ENCODE results near the gene WDPCP.
"Not testable (repeated sequence)": the region's sequence is repeated elsewhere in the genome, so short reads cannot be mapped to it uniquely, and the experiment has no call there.

WDPCP gene

GRCh38 chr2:63301481-63301880, 286.8 kb downstream of the WDPCP start:
- Histone ChIP-seq H3K36me3 (ENCODE audit: insufficient read depth, low read length) (0 out of 2 replicates have a peak, but pooled peaks cover 4% of the 10 kb centered on the region), H3K4me1 (ENCODE audit: insufficient read depth, low read length) (no peaks in the 10 kb centered on the region), H3K27me3 (ENCODE audit: insufficient read depth, low read length) (no peaks in the 10 kb centered on the region), H3K9ac (ENCODE audit: low read depth, low read length) (no peak overlapping the region), H3K4me3 (ENCODE audit: low read length) (no peak overlapping the region), H3K27ac (ENCODE audit: low read depth, low read length) (no peak overlapping the region), H3K9me3 (ENCODE audit: insufficient read depth, low read depth, low read length) (peaks cover 59% of the 10 kb centered on the region)
- 88% methylated on average over 1 of the region's 1 CpG for whole genome bisulfite sequencing

- H3K9me3 ChIP-seq (ENCODE audit: insufficient read depth, low read depth, low read length) = peaks cover 59% of the 10 kb centered on the region
- H3K27me3 ChIP-seq (ENCODE audit: insufficient read depth, low read length) = no peaks in the 10 kb centered on the region
- no peak overlapping the region for H3K4me3 ChIP-seq (ENCODE audit: low read length)
- H3K4me1 ChIP-seq (ENCODE audit: insufficient read depth, low read length) = no peaks in the 10 kb centered on the region
- WGBS = 92% methylated on average over 2 of the region's 2 CpGs
- H3K9ac ChIP-seq (ENCODE audit: low read depth, low read length) = no peak overlapping the region
- H3K36me3 ChIP-seq (ENCODE audit: insufficient read depth, low read length) = 0 out of 2 replicates have a peak, but pooled peaks cover 4% of the 10 kb centered on the region
- H3K27ac ChIP-seq (ENCODE audit: low read depth, low read length) = no peak overlapping the region
These were observed 287.4 kb downstream of the WDPCP start for GRCh38 chr2:63300835-63301234.

GRCh38 chr2:63287956-63288355, 300.3 kb downstream of the WDPCP start:
- Histone ChIP-seq H3K36me3 (ENCODE audit: insufficient read depth, low read length) (no peaks in the 10 kb centered on the region), H3K27me3 (ENCODE audit: insufficient read depth, low read length) (no peaks in the 10 kb centered on the region), H3K27ac (ENCODE audit: low read depth, low read length) (no peak overlapping the region), H3K9ac (ENCODE audit: low read depth, low read length) (no peak overlapping the region), H3K4me3 (ENCODE audit: low read length) (no peak overlapping the region), H3K9me3 (ENCODE audit: insufficient read depth, low read depth, low read length) (peaks cover 7% of the 10 kb centered on the region; the same call in 1 of the 2 replicates), H3K4me1 (ENCODE audit: insufficient read depth, low read length) (no peaks in the 10 kb centered on the region)
- WGBS = 96% methylated on average over 1 of the region's 1 CpG

- 94% methylated on average over 4 of the region's 4 CpGs for WGBS
- H3K27me3 ChIP-seq (ENCODE audit: insufficient read depth, low read length); H3K27ac ChIP-seq (ENCODE audit: low read depth, low read length): not testable (repeated sequence)
These were observed 301.8 kb downstream of the WDPCP start for GRCh38 chr2:63286520-63286919.

GRCh38 chr2:63283273-63283672, 305.0 kb downstream of the WDPCP start:
- no peak overlapping the region for H3K27ac ChIP-seq (ENCODE audit: low read depth, low read length)
- WGBS = 97% methylated on average over 6 of the region's 6 CpGs
- H3K4me3 ChIP-seq (ENCODE audit: low read length) = no peak overlapping the region
- H3K36me3 ChIP-seq (ENCODE audit: insufficient read depth, low read length) = no peaks in the 10 kb centered on the region
- H3K9ac ChIP-seq (ENCODE audit: low read depth, low read length) = no peak overlapping the region
- no peaks in the 10 kb centered on the region for H3K27me3 ChIP-seq (ENCODE audit: insufficient read depth, low read length)
- no peaks in the 10 kb centered on the region for H3K4me1 ChIP-seq (ENCODE audit: insufficient read depth, low read length)
- peaks cover 7% of the 10 kb centered on the region; the same call in 1 of the 2 replicates for H3K9me3 ChIP-seq (ENCODE audit: insufficient read depth, low read depth, low read length)

More at GRCh38 chr2:63286520-63286919, 301.8 kb downstream of the WDPCP start:
- not testable (repeated sequence) for H3K36me3 ChIP-seq (ENCODE audit: insufficient read depth, low read length); H3K4me3 ChIP-seq (ENCODE audit: low read length); H3K4me1 ChIP-seq (ENCODE audit: insufficient read depth, low read length); H3K9me3 ChIP-seq (ENCODE audit: insufficient read depth, low read depth, low read length); H3K9ac ChIP-seq (ENCODE audit: low read depth, low read length)

GRCh38 chr2:63272560-63272959, 315.7 kb downstream of the WDPCP start:
- Histone ChIP-seq H3K9me3 (ENCODE audit: insufficient read depth, low read depth, low read length) (peaks cover 14% of the 10 kb centered on the region; the same call in 1 of the 2 replicates), H3K4me1 (ENCODE audit: insufficient read depth, low read length) (no peaks in the 10 kb centered on the region), H3K27me3 (ENCODE audit: insufficient read depth, low read length) (no peaks in the 10 kb centered on the region), H3K36me3 (ENCODE audit: insufficient read depth, low read length) (no peaks in the 10 kb centered on the region), H3K27ac (ENCODE audit: low read depth, low read length) (no peak overlapping the region), H3K9ac (ENCODE audit: low read depth, low read length) (no peak overlapping the region), H3K4me3 (ENCODE audit: low read length) (no peak overlapping the region)
- WGBS = 92% methylated on average over 4 of the region's 4 CpGs

GRCh38 chr2:63270717-63271116, 317.6 kb downstream of the WDPCP start:
- Histone ChIP-seq H3K4me3 (ENCODE audit: low read length) (no peak overlapping the region), H3K36me3 (ENCODE audit: insufficient read depth, low read length) (no peaks in the 10 kb centered on the region), H3K27me3 (ENCODE audit: insufficient read depth, low read length) (no peaks in the 10 kb centered on the region), H3K9ac (ENCODE audit: low read depth, low read length) (no peak overlapping the region), H3K4me1 (ENCODE audit: insufficient read depth, low read length) (no peaks in the 10 kb centered on the region), H3K9me3 (ENCODE audit: insufficient read depth, low read depth, low read length) (peaks cover 14% of the 10 kb centered on the region; the same call in 1 of the 2 replicates), H3K27ac (ENCODE audit: low read depth, low read length) (no peak overlapping the region)
- WGBS = 96% methylated on average over 3 of the region's 3 CpGs

- Histone ChIP-seq H3K27ac (ENCODE audit: low read depth, low read length) (no peak overlapping the region), H3K27me3 (ENCODE audit: insufficient read depth, low read length) (no peaks in the 10 kb centered on the region), H3K36me3 (ENCODE audit: insufficient read depth, low read length) (no peaks in the 10 kb centered on the region), H3K9ac (ENCODE audit: low read depth, low read length) (no peak overlapping the region), H3K4me1 (ENCODE audit: insufficient read depth, low read length) (no peaks in the 10 kb centered on the region), H3K4me3 (ENCODE audit: low read length) (no peak overlapping the region), H3K9me3 (ENCODE audit: insufficient read depth, low read depth, low read length) (peaks cover 14% of the 10 kb centered on the region; the same call in 1 of the 2 replicates)
These were observed 319.3 kb downstream of the WDPCP start for GRCh38 chr2:63268946-63269345.

GRCh38 chr2:63261137-63261621, 327.1 kb downstream of the WDPCP start:
- no peaks in the 10 kb centered on the region for H3K4me1 ChIP-seq (ENCODE audit: insufficient read depth, low read length)
- H3K9ac ChIP-seq (ENCODE audit: low read depth, low read length) = no peak overlapping the region
- H3K9me3 ChIP-seq (ENCODE audit: insufficient read depth, low read depth, low read length) = no peaks in the 10 kb centered on the region
- no peak overlapping the region for H3K4me3 ChIP-seq (ENCODE audit: low read length)
- H3K27me3 ChIP-seq (ENCODE audit: insufficient read depth, low read length) = no peaks in the 10 kb centered on the region
- no peak overlapping the region for H3K27ac ChIP-seq (ENCODE audit: low read depth, low read length)
- WGBS = 95% methylated on average over 2 of the region's 2 CpGs
- no peaks in the 10 kb centered on the region for H3K36me3 ChIP-seq (ENCODE audit: insufficient read depth, low read length)

GRCh38 chr2:63257473-63257872, 330.8 kb downstream of the WDPCP start:
- Histone ChIP-seq H3K27me3 (ENCODE audit: insufficient read depth, low read length) (no peaks in the 10 kb centered on the region), H3K9ac (ENCODE audit: low read depth, low read length) (no peak overlapping the region), H3K9me3 (ENCODE audit: insufficient read depth, low read depth, low read length) (no peaks in the 10 kb centered on the region), H3K36me3 (ENCODE audit: insufficient read depth, low read length) (no peaks in the 10 kb centered on the region), H3K4me3 (ENCODE audit: low read length) (no peak overlapping the region), H3K4me1 (ENCODE audit: insufficient read depth, low read length) (no peaks in the 10 kb centered on the region), H3K27ac (ENCODE audit: low read depth, low read length) (no peak overlapping the region)
- 99% methylated on average over 2 of the region's 2 CpGs for WGBS

- Histone ChIP-seq H3K27ac (ENCODE audit: low read depth, low read length) (no peak overlapping the region), H3K36me3 (ENCODE audit: insufficient read depth, low read length) (no peaks in the 10 kb centered on the region), H3K4me1 (ENCODE audit: insufficient read depth, low read length) (no peaks in the 10 kb centered on the region), H3K27me3 (ENCODE audit: insufficient read depth, low read length) (no peaks in the 10 kb centered on the region), H3K9ac (ENCODE audit: low read depth, low read length) (no peak overlapping the region), H3K9me3 (ENCODE audit: insufficient read depth, low read depth, low read length) (no peaks in the 10 kb centered on the region), H3K4me3 (ENCODE audit: low read length) (no peak overlapping the region)
- 94% methylated on average over 2 of the region's 2 CpGs for WGBS
These were observed 339.1 kb downstream of the WDPCP start for GRCh38 chr2:63249161-63249560.

- Histone ChIP-seq H3K9me3 (ENCODE audit: insufficient read depth, low read depth, low read length) (no peaks in the 10 kb centered on the region), H3K9ac (ENCODE audit: low read depth, low read length) (no peak overlapping the region), H3K27me3 (ENCODE audit: insufficient read depth, low read length) (no peaks in the 10 kb centered on the region), H3K27ac (ENCODE audit: low read depth, low read length) (no peak overlapping the region), H3K36me3 (ENCODE audit: insufficient read depth, low read length) (no peaks in the 10 kb centered on the region), H3K4me1 (ENCODE audit: insufficient read depth, low read length) (no peaks in the 10 kb centered on the region), H3K4me3 (ENCODE audit: low read length) (no peak overlapping the region)
- WGBS = no CpG with 5 or more reads among the region's 1 CpG
These were observed 345.5 kb downstream of the WDPCP start for GRCh38 chr2:63242747-63243146.

All from HUES64 (cell line).